ENCODE data around the gene APCDD1L. TPM values are rescaled to one million over a fixed set of nuclear protein-coding genes. Genes with fewer than 3 reads are reported as not detected.

APCDD1L gene
- total RNA-seq, 1 experiment from 2014 or later, result not detected

- H3K4me3 Mint-ChIP-seq (ENCODE audit: unreplicated experiment), result no peak overlapping the region
- H3K36me3 Mint-ChIP-seq (ENCODE audit: insufficient read depth, unreplicated experiment), result no peaks in the 10 kb centered on the region
Measured at GRCh38 chr20:58526411-58526810, 11.2 kb upstream of the APCDD1L start.

GRCh38 chr20:58524814-58525213 is 9.6 kb upstream of the APCDD1L start:
- H3K36me3 Mint-ChIP-seq (ENCODE audit: insufficient read depth, unreplicated experiment), result no peaks in the 10 kb centered on the region
- BruUV-seq (replicated peaks), result no TSS peak
- Histone ChIP-seq H3K4me1 (no peaks in the 10 kb centered on the region), H3K36me3 (ENCODE audit: control insufficient read depth, insufficient read depth, low read length) (no peaks in the 10 kb centered on the region), H3K27me3 (replicated peaks; ENCODE audit: control insufficient read depth, insufficient read depth, low read length) (peaks cover 2% of the 10 kb centered on the region; the same call in 1 of the 2 replicates), H3K4me3 (ENCODE audit: low read depth, low read length) (no peak overlapping the region), H3K9me3 (peaks cover 30% of the 10 kb centered on the region; the same call in 1 of the 2 replicates)
- no peak overlapping the region for H3K4me3 Mint-ChIP-seq (ENCODE audit: unreplicated experiment)
- intact Hi-C loops (cut with micrococcal nuclease; ENCODE audit: unreplicated experiment), result no loop called here
- no peaks in the 10 kb centered on the region for H3K4me1 Mint-ChIP-seq (ENCODE audit: low read depth, unreplicated experiment)
- TF ChIP-seq CTCF (IDR thresholded peaks at IDR 0.05; ENCODE audit: insufficient read depth in 1 of 2, low read depth in 1 of 2, low read length in 1 of 2, severe bottlenecking in 1 of 2, unreplicated experiment in 1 of 2), result no peak
- peaks cover 2% of the 10 kb centered on the region for H3K27me3 Mint-ChIP-seq (ENCODE audit: insufficient read depth, unreplicated experiment)
- H3K9me3 Mint-ChIP-seq (ENCODE audit: unreplicated experiment), result peaks cover 35% of the 10 kb centered on the region
- DNase-seq, result peak in 1 of 2 experiments; percentile 35
- no peak overlapping the region for H3K27ac Mint-ChIP-seq (ENCODE audit: unreplicated experiment)
- CTCF ChIA-PET, result no interaction called here
- POLR2A ChIA-PET, result no interaction called here

More at GRCh38 chr20:58526411-58526810, 11.2 kb upstream of the APCDD1L start:
- no peak for TF ChIP-seq CTCF (IDR thresholded peaks at IDR 0.05; ENCODE audit: insufficient read depth in 1 of 2, low read depth in 1 of 2, low read length in 1 of 2, severe bottlenecking in 1 of 2, unreplicated experiment in 1 of 2)
- peaks cover 40% of the 10 kb centered on the region for H3K9me3 ChIP-seq
- POLR2A ChIA-PET, result no interaction called here
- peaks cover 2% of the 10 kb centered on the region; the same call in 1 of the 2 replicates for H3K27me3 ChIP-seq (replicated peaks; ENCODE audit: control insufficient read depth, insufficient read depth, low read length)
- no peak overlapping the region for H3K27ac Mint-ChIP-seq (ENCODE audit: unreplicated experiment)
- no peaks in the 10 kb centered on the region for H3K4me1 ChIP-seq
- no peaks in the 10 kb centered on the region for H3K4me1 Mint-ChIP-seq (ENCODE audit: low read depth, unreplicated experiment)
- no peak for DNase-seq
- no peaks in the 10 kb centered on the region for H3K36me3 ChIP-seq (ENCODE audit: control insufficient read depth, insufficient read depth, low read length)
- CTCF ChIA-PET, result no interaction called here
- BruUV-seq (replicated peaks), result no TSS peak
- intact Hi-C loops (cut with micrococcal nuclease; ENCODE audit: unreplicated experiment), result no loop called here
- peaks cover 51% of the 10 kb centered on the region for H3K9me3 Mint-ChIP-seq (ENCODE audit: unreplicated experiment)
- peaks cover under 1% of the 10 kb centered on the region for H3K27me3 Mint-ChIP-seq (ENCODE audit: insufficient read depth, unreplicated experiment)
- no peak overlapping the region for H3K4me3 ChIP-seq (ENCODE audit: low read depth, low read length)

GRCh38 chr20:58523971-58524315 is 8.7 kb upstream of the APCDD1L start:
- Mint-ChIP-seq H3K4me1 (ENCODE audit: low read depth, unreplicated experiment) (no peaks in the 10 kb centered on the region), H3K36me3 (ENCODE audit: insufficient read depth, unreplicated experiment) (no peaks in the 10 kb centered on the region), H3K4me3 (ENCODE audit: unreplicated experiment) (no peak overlapping the region), H3K9me3 (ENCODE audit: unreplicated experiment) (peaks cover 26% of the 10 kb centered on the region), H3K27me3 (ENCODE audit: insufficient read depth, unreplicated experiment) (peaks cover 2% of the 10 kb centered on the region), H3K27ac (ENCODE audit: unreplicated experiment) (no peak overlapping the region)
- ChIA-PET CTCF (no interaction called here), POLR2A (interaction anchor here (0.7 kb wide), 1 partner anchor 150 kb away, joined by 3 read pairs; no protein-coding TSS in a partner anchor)
- intact Hi-C loops (cut with micrococcal nuclease; ENCODE audit: unreplicated experiment), result no loop called here
- Histone ChIP-seq H3K27me3 (replicated peaks; ENCODE audit: control insufficient read depth, insufficient read depth, low read length) (peaks cover 2% of the 10 kb centered on the region; the same call in 1 of the 2 replicates), H3K4me1 (no peaks in the 10 kb centered on the region), H3K4me3 (ENCODE audit: low read depth, low read length) (no peak overlapping the region), H3K36me3 (ENCODE audit: control insufficient read depth, insufficient read depth, low read length) (no peaks in the 10 kb centered on the region), H3K9me3 (peaks cover 24% of the 10 kb centered on the region; the same call in 1 of the 2 replicates)
- DNase-seq, result no peak
- no TSS peak for BruUV-seq (replicated peaks)
- no peak for TF ChIP-seq CTCF (IDR thresholded peaks at IDR 0.05; ENCODE audit: insufficient read depth in 1 of 2, low read depth in 1 of 2, low read length in 1 of 2, severe bottlenecking in 1 of 2, unreplicated experiment in 1 of 2)
